Measurements from ENCODE around the gene FGD3.

DNA sequence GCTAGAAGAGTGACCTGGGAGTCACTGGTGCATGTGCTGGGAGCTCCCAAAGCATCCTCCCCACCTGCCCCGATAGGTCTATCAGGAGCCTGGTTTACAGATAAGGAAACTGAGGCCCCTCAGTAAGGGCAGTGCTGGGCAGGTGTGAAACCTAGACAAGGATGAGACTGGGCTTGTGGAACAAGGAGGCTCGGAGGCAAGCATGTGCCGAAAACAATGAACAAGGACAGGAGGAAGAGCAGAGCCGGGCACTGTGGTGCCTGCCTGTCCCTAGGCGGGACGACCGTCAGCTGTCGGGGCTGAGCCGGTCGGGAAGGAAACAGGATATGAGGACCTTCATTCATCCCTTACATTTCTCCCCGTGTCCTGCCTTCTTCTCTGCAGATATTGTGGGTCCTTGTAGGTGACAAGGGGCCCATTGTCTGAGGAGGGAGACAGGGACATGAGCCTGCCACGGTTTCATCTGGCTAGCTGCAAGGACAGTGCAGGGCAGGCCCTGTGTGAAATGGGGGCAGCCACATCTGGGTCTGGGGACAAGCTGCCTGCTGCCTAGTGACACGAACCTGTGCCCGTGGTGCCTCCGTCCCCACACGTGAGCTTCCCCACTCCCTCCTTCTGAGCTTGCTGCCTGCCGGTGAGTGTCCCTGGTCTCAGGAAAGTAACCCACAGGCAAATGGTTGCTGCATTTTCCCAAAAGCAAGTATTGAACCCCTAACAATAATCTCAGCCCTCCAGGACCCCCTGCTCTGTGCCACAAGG, 18.6 kb downstream of the FGD3 start:
- TF ChIP-seq, protein P1, sequence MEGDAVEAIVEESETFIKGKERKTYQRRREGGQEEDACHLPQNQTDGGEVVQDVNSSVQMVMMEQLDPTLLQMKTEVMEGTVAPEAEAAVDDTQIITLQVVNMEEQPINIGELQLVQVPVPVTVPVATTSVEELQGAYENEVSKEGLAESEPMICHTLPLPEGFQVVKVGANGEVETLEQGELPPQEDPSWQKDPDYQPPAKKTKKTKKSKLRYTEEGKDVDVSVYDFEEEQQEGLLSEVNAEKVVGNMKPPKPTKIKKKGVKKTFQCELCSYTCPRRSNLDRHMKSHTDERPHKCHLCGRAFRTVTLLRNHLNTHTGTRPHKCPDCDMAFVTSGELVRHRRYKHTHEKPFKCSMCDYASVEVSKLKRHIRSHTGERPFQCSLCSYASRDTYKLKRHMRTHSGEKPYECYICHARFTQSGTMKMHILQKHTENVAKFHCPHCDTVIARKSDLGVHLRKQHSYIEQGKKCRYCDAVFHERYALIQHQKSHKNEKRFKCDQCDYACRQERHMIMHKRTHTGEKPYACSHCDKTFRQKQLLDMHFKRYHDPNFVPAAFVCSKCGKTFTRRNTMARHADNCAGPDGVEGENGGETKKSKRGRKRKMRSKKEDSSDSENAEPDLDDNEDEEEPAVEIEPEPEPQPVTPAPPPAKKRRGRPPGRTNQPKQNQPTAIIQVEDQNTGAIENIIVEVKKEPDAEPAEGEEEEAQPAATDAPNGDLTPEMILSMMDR (optimal IDR thresholded peaks at IDR 0.05 in 1 of 3, IDR thresholded peaks at IDR 0.05 in 1 of 3, conservative IDR thresholded peaks at IDR 0.05 in 1 of 3; ENCODE audit: extremely low read depth in 1 of 3, insufficient read depth in 2 of 3, low read length in 3 of 3): no peak
- no peak for TF ChIP-seq EZH2 (IDR thresholded peaks at IDR 0.05; ENCODE audit: low read length)

Data from keratinocyte (primary cell).